IPS-NIHi7 (cell line): ENCODE measurements around the gene KRTAP4-1.
"Not testable (repeated sequence)": the region's sequence is repeated elsewhere in the genome, so short reads cannot be mapped to it uniquely, and the experiment has no call there.

Experiments
- DNase-seq: peaks from one replicate; pipeline ENCODE4 v3.0.0; 2012; ENCODE audit warnings: mixed read lengths; ENCODE audit errors: extremely low spot score

The KRTAP4-1 gene

GRCh38 chr17:41171886-41172285, 12.8 kb downstream of the KRTAP4-1 start:
- no peak for DNase-seq

- no peak for DNase-seq
Measured at GRCh38 chr17:41168121-41168520, 16.6 kb downstream of the KRTAP4-1 start, which contains the start of gene KRTAP4-3. Gene KRTAP4-3 (minus strand): TSS chr17:41168221. CDS start chr17:41168172, 49 bp downstream.

DNA sequence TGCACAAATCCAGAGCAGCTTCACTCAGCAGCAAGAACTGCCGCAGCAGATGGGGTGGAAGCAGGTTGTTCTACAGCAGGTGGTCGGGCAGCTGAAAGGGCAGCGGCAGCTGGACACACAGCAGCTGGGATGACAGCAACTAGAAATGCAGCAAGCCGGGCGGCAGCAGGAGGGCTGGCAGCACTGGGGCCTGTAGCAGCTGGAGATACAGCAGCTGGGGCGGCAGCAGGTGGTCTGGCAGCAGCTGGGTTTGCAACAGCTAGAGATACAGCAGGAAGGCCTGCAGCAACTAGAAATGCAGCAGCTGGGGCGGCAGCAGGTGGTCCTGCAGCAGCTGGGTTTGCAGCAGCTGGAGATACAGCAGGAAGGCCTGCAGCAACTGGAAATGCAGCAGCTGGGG, 17.1 kb downstream of the KRTAP4-1 start:
- no peak for DNase-seq

DNA sequence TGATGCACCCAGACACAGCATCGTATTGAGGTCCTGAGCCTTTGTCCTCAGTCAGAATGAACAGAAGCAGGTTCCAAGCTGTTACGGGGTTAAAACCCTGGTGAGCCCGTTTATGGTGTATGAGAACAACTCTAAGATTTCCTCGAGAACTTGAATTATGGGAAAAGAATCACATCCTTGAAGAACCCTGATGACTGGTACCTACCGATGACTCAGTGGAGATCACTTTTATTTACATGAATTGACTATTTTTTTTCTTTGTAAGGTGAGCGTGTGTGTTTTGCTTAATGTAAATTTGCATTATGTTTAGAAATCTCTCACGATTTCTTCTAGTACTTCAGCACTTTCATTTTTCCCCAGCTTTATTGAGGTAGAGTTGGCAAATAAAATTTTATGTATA, 20.9 kb downstream of the KRTAP4-1 start:
- DNase-seq = no peak

- DNase-seq = no peak
Measured at GRCh38 chr17:41160648-41161047, 24.1 kb downstream of the KRTAP4-1 start, which contains the start of gene KRTAP4-4. Gene KRTAP4-4 (minus strand): TSS chr17:41160748. CDS start chr17:41160691, 57 bp downstream.

- not testable (repeated sequence) for DNase-seq
Measured at GRCh38 chr17:41160190-41160589, 24.5 kb downstream of the KRTAP4-1 start.

DNA sequence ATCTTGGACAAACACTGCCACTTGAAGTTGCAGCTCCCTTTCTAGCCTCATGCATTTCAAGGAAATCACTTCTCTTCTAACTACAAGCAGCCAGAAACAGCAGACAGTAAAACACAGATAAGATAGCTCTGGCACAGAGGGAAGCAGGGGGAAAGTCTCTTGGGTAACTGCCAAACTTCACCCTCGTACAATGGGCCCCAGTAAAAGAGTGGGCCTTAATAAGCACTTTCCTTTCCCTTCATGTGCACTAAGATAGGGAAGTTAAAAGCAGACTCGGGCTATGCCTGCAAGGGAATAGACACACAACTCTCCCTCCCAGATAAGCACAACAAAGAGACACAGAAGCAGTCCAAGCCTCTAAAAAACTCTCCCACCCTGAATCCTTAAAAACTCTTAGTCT, 30.9 kb downstream of the KRTAP4-1 start:
- no peak for DNase-seq

DNA sequence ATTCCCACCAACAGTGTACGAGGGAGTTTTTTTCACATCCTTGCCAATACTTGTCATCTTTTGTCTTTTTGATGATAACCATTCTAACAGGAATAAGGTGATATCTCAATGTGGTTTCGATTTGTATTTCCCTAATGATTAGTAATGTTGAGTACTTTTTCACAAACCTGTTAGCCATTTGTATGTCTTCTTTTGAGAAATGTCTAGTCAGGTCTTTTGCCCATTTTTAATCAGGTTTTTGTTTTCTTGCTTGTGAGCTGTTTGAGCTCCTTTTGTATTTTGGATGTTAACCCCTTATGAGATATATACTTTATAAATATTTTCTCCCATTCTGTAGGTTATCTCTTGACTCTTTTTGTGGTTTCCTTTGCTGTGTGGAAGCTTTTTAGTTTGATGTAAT, 33.2 kb downstream of the KRTAP4-1 start:
- DNase-seq = no peak

GRCh38 chr17:41150026-41150425, 34.7 kb downstream of the KRTAP4-1 start:
- no peak for DNase-seq

DNA sequence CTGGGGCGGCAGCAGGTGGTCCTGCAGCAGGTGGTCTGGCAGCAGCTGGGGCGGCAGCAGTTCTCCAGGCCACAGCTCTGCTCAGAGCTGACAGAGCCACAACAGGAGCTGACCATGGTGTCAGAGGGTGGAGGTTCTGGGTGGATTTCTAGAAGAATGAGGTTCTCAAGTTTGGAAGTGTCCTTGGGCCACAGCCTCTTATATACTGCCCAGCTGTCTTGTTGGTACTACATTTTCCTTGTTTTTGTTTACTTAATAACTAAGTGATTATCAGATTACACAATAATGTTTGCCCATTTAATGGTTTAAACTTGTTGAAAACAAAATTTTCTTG, 35.1 kb downstream of the KRTAP4-1 start, which contains the start of gene KRTAP4-5:
TSS of gene KRTAP4-5 (minus strand) at position 174 of the 334 bp plus-strand sequence. CDS start at position 116, 58 bp downstream.
- no peak for DNase-seq

- DNase-seq = not testable (repeated sequence)
Measured at GRCh38 chr17:41148971-41149651, 35.6 kb downstream of the KRTAP4-1 start.

DNA sequence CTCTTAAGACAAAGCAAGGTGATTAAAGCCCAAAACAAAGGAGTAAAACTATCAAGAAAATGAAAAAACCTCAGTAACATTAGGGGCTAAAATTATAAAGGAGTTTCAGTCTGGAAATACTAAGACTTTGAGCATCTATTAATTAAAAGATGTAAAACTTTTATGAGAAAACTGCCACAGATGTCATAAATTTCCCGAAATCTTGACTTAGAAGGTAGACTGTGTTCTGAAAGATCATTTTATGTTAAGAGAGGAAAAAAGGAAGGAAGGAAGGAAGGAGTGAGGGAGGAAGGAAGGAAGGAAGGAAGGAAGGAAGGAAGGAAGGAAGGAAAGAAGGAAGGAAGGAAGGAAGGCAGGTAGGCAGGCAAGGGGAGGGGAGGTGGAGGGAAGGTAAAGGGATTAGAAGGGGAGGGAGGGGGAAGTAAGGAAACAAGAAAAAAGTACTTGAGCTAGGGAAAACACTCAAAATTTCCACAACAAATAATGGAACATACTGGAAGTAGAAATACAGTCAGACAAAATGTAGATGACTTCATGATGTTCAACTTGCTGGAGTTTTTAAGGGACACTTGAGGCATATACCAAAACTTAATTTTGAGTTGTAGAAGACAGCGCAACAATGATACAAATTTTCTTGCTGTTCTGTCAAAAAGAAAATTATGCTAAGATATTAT, 37.0 kb downstream of the KRTAP4-1 start:
- DNase-seq = no peak

DNA sequence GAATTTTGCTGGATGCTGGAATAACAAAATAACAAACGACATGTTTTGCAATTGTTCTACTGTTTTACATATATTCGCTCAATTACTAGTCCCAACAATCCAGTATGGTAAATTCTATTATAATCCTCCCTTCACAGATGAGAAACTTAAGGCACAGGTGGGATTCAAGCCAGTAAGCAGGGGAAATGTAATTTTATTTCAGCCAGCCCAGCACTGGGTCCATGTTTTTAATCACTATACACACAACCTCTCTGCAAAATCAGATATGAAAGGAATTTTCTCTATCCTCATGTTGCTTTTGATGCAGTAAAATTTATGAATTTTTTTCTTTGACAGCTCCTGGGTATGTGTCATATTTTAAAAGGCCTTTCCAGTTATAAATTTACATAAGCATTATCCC, 39.5 kb downstream of the KRTAP4-1 start:
- DNase-seq = no peak

GRCh38 chr17:41144846-41145245, 39.9 kb downstream of the KRTAP4-1 start:
- DNase-seq = no peak

DNA sequence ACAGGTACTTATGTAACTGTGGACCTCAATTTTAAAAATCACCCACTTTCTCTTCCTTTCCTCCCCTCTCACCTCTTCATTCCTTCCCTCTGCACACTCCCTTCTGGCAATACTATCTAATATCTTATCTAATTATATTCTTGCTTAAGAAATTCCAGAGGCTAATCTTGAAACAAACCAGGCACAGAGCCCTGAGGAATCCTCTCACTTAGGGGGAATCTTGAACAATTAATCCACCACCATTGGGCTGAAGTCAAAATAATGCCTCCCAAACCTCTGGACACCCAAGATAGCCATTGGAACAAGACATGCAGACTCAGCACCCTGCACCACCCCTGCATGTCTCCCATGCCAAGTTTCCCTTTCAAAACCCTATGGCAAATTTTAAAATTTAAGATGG, 43.4 kb downstream of the KRTAP4-1 start:
- DNase-seq = no peak

GRCh38 chr17:41140360-41141131, 44.2 kb downstream of the KRTAP4-1 start, which contains the start of gene KRTAP4-6:
Gene KRTAP4-6 (minus strand): TSS chr17:41140544. CDS start chr17:41140487, 57 bp downstream.
- DNase-seq = no peak

DNA sequence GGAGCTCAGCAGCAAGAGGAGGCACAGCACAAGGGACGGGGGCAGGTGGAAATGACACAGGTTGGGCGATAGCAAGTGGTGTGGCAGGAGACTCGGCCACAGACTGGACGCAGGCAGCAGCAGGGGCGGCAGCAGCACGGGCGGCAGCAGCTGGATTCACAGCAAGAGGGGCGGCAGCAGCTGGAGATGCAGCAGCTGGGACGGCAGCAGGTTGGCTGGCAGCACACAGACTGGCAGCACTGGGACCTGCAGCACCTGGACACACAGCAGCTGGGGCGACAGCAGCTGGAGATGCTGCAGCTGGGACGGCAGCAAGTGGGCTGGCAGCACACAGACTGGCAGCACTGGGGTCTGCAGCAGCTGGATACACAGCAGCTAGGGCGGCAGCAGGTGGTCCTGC, 44.8 kb downstream of the KRTAP4-1 start:
- DNase-seq = not testable (repeated sequence)
